Astrocyte (in vitro differentiated cells and primary cell): ENCODE results near the gene CALCOCO1.

Experiments used
- CTCF ChIP-seq: IDR thresholded peaks from 2 replicates; pipeline ENCODE4 v1.5.1; 2011; ENCODE audit warnings: low read depth, mild to moderate bottlenecking, inconsistent platforms, low read length, moderate library complexity; ENCODE audit not compliant: insufficient read depth
- EZH2 ChIP-seq: IDR thresholded peaks from 2 replicates; pipeline ENCODE4 v1.6.1; 2012; ENCODE audit warnings: mild to moderate bottlenecking, low read length, inconsistent platforms; ENCODE audit not compliant: insufficient read depth

GRCh38 chr12:53764615-53765014 lies 37.4 kb upstream of the CALCOCO1 start:
- TF ChIP-seq CTCF = no peak
- no peak for TF ChIP-seq EZH2
